ENCODE measurements around the gene LRRC75A. TPM values are rescaled to one million over a fixed set of nuclear protein-coding genes. Genes with fewer than 3 reads are reported as not detected.
A peak's percentile ranks its signal among the peaks of the same experiment; 100 is the strongest.

Gene LRRC75A
- total RNA-seq, 1 donor = 1.4 TPM

- H3K4me3 ChIP-seq (ENCODE audit: insufficient read depth, low read length) = peak overlapping the region; percentile 91
- peaks cover 36% of the 10 kb centered on the region for H3K4me1 ChIP-seq (ENCODE audit: insufficient read depth, low read length)
- H3K36me3 ChIP-seq (ENCODE audit: insufficient read depth, low read length) = peaks cover 51% of the 10 kb centered on the region
- H3K27ac ChIP-seq (ENCODE audit: low read depth, low read length) = peak overlapping the region; percentile 91
- peak; percentile 59 for DNase-seq (ENCODE audit: insufficient read length, low spot score, missing footprints)
- H3K79me2 ChIP-seq (ENCODE audit: insufficient read depth, low read length) = peaks cover 55% of the 10 kb centered on the region
- no peaks in the 10 kb centered on the region for H3K9me3 ChIP-seq (ENCODE audit: low read depth, low read length)
- H2AFZ ChIP-seq (ENCODE audit: low read length) = no peak overlapping the region
- peak overlapping the region; percentile 90 for H3K4me2 ChIP-seq (ENCODE audit: insufficient read depth, low read length)
- H4K20me1 ChIP-seq (ENCODE audit: insufficient read depth, low read length) = peaks cover 52% of the 10 kb centered on the region
- no peaks in the 10 kb centered on the region for H3K27me3 ChIP-seq (ENCODE audit: insufficient read depth, low read length)
- TF ChIP-seq CTCF (IDR thresholded peaks at IDR 0.05; ENCODE audit: extremely low read depth, low read depth, low read length) = no peak
Observed at GRCh38 chr17:16439811-16440351, 52.1 kb downstream of the LRRC75A start.

GRCh38 chr17:16439303-16439791 is 52.6 kb downstream of the LRRC75A start:
- Histone ChIP-seq H3K36me3 (ENCODE audit: insufficient read depth, low read length) (peaks cover 49% of the 10 kb centered on the region), H3K79me2 (ENCODE audit: insufficient read depth, low read length) (peaks cover 54% of the 10 kb centered on the region), H4K20me1 (ENCODE audit: insufficient read depth, low read length) (peaks cover 50% of the 10 kb centered on the region), H2AFZ (ENCODE audit: low read length) (no peak overlapping the region), H3K27me3 (ENCODE audit: insufficient read depth, low read length) (no peaks in the 10 kb centered on the region), H3K4me1 (ENCODE audit: insufficient read depth, low read length) (peaks cover 36% of the 10 kb centered on the region), H3K4me2 (ENCODE audit: insufficient read depth, low read length) (peak overlapping the region; percentile 90), H3K9me3 (ENCODE audit: low read depth, low read length) (no peaks in the 10 kb centered on the region), H3K4me3 (ENCODE audit: insufficient read depth, low read length) (peak overlapping the region; percentile 91), H3K27ac (ENCODE audit: low read depth, low read length) (peak overlapping the region; percentile 91)
- peak; percentile 76 for DNase-seq (ENCODE audit: insufficient read length, low spot score, missing footprints)
- no peak for TF ChIP-seq CTCF (IDR thresholded peaks at IDR 0.05; ENCODE audit: extremely low read depth, low read depth, low read length)

- peaks cover 44% of the 10 kb centered on the region for H3K36me3 ChIP-seq (ENCODE audit: insufficient read depth, low read length)
- H3K79me2 ChIP-seq (ENCODE audit: insufficient read depth, low read length) = peaks cover 48% of the 10 kb centered on the region
- peak overlapping the region; percentile 90 for H3K4me2 ChIP-seq (ENCODE audit: insufficient read depth, low read length)
- H4K20me1 ChIP-seq (ENCODE audit: insufficient read depth, low read length) = peaks cover 44% of the 10 kb centered on the region
- peak; percentile 100 for DNase-seq (ENCODE audit: insufficient read length, low spot score, missing footprints)
- no peaks in the 10 kb centered on the region for H3K9me3 ChIP-seq (ENCODE audit: low read depth, low read length)
- no peaks in the 10 kb centered on the region for H3K27me3 ChIP-seq (ENCODE audit: insufficient read depth, low read length)
- peak overlapping the region; percentile 91 for H3K4me3 ChIP-seq (ENCODE audit: insufficient read depth, low read length)
- H3K27ac ChIP-seq (ENCODE audit: low read depth, low read length) = peak overlapping the region; percentile 91
- peak overlapping the region; percentile 86 for H2AFZ ChIP-seq (ENCODE audit: low read length)
- no peak for TF ChIP-seq CTCF (IDR thresholded peaks at IDR 0.05; ENCODE audit: extremely low read depth, low read depth, low read length)
- peaks cover 36% of the 10 kb centered on the region for H3K4me1 ChIP-seq (ENCODE audit: insufficient read depth, low read length)
Observed at GRCh38 chr17:16438557-16439302, 53.3 kb downstream of the LRRC75A start.

GRCh38 chr17:16438173-16438556 is 53.8 kb downstream of the LRRC75A start:
- no peaks in the 10 kb centered on the region for H3K27me3 ChIP-seq (ENCODE audit: insufficient read depth, low read length)
- peaks cover 39% of the 10 kb centered on the region for H4K20me1 ChIP-seq (ENCODE audit: insufficient read depth, low read length)
- peak overlapping the region; percentile 91 for H3K27ac ChIP-seq (ENCODE audit: low read depth, low read length)
- peaks cover 36% of the 10 kb centered on the region for H3K4me1 ChIP-seq (ENCODE audit: insufficient read depth, low read length)
- H3K9me3 ChIP-seq (ENCODE audit: low read depth, low read length) = no peaks in the 10 kb centered on the region
- H3K79me2 ChIP-seq (ENCODE audit: insufficient read depth, low read length) = peaks cover 42% of the 10 kb centered on the region
- H3K36me3 ChIP-seq (ENCODE audit: insufficient read depth, low read length) = peaks cover 44% of the 10 kb centered on the region
- H3K4me3 ChIP-seq (ENCODE audit: insufficient read depth, low read length) = peak overlapping the region; percentile 91
- no peak for DNase-seq (ENCODE audit: insufficient read length, low spot score, missing footprints)
- H2AFZ ChIP-seq (ENCODE audit: low read length) = peak overlapping the region; percentile 86
- no peak for TF ChIP-seq CTCF (IDR thresholded peaks at IDR 0.05; ENCODE audit: extremely low read depth, low read depth, low read length)
- H3K4me2 ChIP-seq (ENCODE audit: insufficient read depth, low read length) = peak overlapping the region; percentile 90
